Ecto neural progenitor cell (in vitro differentiated cells): ENCODE measurements around the gene LRRFIP1.
"Not testable (repeated sequence)": the region's sequence is repeated elsewhere in the genome, so short reads cannot be mapped to it uniquely, and the experiment has no call there.

ENCODE experiments used
- DNase-seq: peaks from one replicate; pipeline ENCODE4 v3.0.0-alpha.2; 2018; ENCODE audit warnings: low spot score

LRRFIP1 gene

DNA sequence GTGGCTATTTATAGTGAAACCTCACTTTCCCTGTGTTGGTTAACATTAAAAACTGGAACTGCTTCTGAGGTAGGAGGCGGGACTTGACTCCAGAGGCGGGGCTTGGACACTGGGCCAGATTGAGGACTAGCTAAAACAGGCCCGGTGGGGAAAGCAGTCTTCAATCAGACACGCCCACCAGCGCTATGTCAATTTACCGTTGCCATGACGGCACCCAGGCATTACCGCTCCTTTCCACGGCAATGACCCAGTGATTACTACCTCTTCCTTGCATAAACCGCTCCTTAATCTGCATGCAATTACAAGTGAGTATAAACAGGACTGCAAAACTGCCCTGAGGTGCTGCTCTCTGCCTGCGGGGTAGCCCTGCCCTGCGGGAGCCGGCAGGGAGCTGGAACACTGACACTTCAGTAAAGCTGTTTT lies 35.3 kb downstream of the LRRFIP1 start:
- DNase-seq: peak; percentile 88

- DNase-seq: no peak
Observed at GRCh38 chr2:237663517-237664110, 36.2 kb downstream of the LRRFIP1 start.

- no peak for DNase-seq
Observed at GRCh38 chr2:237664151-237664550, 36.8 kb downstream of the LRRFIP1 start.

GRCh38 chr2:237665713-237666143 lies 38.3 kb downstream of the LRRFIP1 start:
- DNase-seq: no peak

DNA sequence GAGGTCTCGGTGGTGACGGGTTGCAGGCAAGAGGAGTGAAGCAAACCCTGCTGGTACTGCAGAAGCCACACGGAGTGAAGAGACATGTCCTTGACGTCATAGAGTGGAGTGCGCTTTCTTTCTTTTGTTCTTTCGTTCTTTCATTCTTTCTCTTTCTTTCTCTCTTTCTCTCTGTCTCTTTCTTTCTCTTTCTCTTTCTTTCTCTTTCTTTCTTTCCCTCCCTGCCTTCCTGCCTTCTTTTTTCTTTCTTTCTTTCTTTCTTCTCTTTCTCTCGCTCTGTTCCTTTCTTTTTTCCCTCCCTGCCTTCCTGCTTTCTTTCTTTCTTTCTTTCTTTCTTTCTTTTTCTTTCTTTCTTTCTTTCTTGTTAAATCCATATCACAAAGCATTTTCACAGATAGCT lies 39.2 kb downstream of the LRRFIP1 start:
- no peak for DNase-seq

DNA sequence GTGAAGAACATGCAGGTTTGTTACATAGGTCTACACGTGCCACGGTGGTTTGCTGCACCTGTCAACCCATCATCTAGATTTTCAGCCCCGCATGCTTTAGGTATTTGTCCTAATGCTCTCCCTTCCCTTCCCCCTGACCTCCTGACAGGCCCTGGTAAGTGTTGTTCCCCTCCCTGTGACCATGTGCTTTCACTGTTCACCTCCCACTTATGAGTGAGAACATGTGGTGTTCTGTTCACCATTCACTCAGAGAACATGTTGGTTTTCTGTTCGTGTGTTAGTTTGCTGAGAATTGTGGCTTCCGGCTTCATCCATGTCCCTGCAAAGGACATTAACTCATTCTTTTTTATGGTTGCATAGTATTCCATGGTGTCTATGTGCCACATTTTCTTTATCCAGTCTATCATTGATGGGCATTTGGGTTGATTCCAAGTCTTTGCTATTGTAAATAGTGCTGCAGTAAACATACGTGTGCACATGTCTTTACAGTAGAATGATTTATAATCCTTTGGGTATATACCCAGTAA lies 39.7 kb downstream of the LRRFIP1 start:
- DNase-seq: not testable (repeated sequence)

DNA sequence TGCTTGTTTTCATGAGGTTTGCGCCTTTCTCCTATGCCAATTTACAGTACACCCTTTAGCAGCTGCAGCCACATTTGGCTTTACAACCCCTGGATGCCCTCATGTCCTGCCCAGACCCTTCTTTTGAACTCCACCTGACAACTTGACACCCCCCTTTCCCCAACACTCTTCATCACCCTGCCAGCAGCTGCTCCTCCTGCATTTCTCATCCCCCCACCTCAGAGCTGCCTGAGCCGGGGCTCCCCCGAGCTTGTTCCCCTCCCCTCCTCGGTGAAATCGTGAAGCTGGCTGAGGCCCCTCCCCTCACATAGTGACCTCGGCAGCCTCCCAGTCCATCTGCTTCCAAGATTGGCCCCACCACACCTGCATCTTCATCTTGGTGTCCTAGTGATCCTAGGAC lies 40.5 kb downstream of the LRRFIP1 start:
- no peak for DNase-seq

GRCh38 chr2:237668440-237668839 lies 41.1 kb downstream of the LRRFIP1 start:
- no peak for DNase-seq

DNA sequence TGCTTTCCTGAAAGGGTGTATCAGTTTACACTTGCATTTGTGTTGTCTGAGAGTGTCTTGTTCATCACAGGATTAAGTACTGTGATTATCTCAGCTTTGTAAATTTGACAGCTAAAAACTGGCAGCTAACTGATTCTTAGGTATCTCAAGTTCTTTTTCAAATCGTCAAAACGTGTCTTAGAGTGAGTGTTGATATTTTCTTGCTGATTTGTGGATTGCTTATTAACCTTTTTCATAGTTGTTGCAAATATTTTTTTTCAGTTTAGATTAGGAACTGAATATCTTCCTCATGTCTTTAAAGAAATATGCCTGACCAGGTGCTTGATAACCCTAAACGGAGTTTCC lies 41.9 kb downstream of the LRRFIP1 start:
- no peak for DNase-seq

DNA sequence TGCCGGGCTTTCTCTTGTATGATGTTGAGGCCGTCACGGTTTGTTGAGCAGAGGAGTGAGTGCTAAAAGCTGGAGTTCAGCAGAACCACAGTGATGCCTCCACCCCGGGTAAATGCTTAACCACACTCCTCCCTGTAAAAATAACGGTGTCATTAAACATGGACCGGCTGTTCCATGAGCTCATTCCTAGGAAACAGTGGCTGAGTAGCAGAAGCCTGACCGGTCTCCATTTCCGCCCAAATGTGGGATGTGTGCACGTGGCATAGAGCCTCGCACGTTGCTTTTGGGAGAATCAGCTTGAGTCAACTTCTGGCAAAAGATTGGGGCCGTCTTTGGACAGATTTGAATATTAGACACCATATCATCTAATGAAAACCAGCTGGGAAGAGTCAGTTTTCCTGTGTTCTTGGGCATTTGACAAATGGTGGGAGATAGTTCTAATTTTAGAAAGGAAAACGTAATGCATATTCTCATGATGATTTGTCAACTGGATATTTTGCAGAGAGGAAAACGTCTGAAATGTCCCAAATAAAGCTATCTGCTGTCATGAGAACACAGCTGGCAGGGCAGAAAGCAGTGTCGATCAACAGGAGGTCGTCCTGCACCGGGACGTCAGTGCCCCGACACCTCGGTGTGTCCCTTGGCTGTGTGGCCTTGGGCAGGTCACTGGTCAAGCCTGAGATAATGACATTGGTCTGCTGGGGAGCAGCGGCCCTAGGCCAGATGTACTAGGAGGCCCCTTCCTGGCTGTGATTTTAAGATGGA lies 42.4 kb downstream of the LRRFIP1 start:
- DNase-seq: peak; percentile 31

GRCh38 chr2:237670641-237671040 lies 43.3 kb downstream of the LRRFIP1 start:
- peak; percentile 37 for DNase-seq

DNA sequence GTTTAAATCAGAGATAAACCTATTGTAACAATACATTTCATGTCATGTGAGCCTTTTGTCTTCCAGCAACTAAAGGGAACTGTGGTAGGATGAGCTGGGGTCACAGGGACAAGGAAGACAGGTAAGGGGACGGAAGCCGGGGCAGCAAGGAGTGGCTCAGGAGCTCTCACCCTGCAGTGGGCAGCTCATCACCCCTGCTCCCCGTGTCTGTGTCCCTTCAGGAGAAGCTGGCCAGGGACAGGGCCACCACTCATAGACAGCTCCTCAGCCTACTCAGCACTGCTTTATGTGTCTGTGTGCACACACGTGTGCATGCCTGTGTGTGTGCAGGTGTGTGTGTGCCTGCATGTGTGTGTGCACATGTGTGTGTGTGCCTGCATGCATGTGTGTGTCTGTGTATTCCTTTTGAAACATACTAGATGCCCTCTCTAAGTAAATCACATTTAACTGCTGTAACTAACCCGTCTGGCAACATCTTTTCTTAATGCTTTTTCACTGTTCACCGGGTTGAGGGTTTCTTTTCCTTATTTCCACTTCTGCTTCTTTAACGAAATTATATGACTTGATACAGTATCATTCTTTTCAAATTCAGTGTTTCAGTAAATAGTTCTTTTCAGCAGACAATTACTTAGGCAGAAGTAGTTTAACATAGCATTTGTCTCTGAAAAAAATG lies 44.2 kb downstream of the LRRFIP1 start:
- no peak for DNase-seq

DNA sequence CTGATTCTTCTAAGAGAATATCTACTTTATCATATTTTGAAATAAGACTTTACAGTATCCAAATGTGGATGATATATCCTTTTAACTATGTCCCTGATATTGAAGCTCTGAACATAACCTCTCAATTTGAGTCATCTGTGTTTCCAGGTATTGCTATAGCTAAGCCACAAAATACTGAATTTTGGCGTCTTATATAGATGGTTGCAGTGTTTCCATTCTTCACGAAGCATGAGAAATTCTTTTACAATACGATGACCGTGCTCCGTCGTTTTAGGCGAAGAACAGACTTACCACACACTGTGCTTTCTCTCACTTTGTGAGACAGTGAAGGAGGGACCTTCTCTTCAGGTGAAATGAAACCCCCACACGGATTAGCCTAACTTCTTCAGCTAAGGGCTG lies 45.3 kb downstream of the LRRFIP1 start:
- no peak for DNase-seq

DNA sequence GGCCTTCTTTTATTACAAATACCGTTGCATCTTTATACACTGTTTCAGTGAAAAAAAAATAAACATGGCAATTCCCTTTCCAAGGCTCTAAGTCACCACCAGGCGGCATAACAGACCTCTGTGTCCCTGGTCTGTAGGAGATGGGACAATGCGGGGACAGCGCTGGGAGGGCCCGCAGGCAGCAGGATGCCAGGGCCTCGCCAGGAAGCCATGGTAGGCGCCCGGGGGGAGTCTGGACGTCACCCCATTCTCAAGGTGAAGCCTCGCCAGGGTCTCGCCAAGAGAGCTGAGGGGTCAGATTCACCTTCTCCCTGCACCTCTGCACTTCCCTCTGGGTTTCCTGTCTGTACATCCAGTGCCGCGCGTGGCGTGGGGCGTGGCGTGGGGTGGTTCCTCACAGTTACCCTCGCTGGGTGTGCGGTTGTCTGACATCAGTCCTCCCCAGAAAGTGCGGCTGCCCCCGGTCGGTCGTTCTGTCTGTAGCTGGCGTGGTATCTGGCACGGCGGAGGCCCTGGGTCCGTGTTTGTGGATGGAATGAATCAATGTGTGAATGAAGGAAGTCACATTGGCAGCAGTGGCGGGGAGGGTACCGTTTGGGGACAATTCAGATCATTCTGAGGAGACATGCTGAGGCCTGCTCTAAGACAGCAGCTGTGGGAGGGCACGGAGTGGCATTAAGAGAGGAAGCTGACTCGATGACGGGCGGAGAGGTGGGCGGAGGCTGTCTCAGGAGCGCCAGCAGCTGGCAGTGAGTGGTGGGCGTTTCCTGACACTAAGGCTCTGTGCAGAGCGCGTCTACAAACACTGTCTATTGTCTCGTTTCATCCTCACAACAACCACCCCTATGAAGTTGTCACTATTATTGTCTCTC lies 46.0 kb downstream of the LRRFIP1 start:
- DNase-seq: peak; percentile 73

DNA sequence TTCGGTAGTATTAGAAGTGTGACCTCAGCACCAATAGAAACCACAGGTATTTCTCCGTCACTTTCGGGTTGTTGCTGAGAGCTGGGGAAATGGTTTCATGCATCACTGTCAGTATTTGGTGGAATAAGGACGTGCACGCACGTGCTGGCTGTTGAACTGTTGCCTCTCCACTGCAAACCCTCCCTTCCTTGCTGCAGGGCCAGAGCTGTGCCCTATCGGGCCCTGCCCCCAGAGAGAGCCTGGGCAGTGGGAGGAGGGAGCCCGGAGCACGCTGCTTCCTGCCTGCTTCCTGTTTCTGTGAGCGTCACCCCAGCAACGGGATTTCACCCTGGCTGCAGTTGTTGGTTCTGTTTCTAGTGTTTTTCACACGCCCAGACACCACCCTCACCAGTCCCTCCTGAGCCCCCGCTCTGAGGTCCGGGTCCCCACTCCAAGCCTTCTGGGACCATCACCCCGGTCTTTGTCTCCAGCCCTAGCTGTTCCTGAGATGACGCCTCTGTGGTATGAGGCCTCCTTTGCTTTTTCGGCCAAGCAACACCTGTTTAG lies 47.4 kb downstream of the LRRFIP1 start:
- DNase-seq: no peak

GRCh38 chr2:237675316-237675715 lies 47.9 kb downstream of the LRRFIP1 start:
- no peak for DNase-seq

DNA sequence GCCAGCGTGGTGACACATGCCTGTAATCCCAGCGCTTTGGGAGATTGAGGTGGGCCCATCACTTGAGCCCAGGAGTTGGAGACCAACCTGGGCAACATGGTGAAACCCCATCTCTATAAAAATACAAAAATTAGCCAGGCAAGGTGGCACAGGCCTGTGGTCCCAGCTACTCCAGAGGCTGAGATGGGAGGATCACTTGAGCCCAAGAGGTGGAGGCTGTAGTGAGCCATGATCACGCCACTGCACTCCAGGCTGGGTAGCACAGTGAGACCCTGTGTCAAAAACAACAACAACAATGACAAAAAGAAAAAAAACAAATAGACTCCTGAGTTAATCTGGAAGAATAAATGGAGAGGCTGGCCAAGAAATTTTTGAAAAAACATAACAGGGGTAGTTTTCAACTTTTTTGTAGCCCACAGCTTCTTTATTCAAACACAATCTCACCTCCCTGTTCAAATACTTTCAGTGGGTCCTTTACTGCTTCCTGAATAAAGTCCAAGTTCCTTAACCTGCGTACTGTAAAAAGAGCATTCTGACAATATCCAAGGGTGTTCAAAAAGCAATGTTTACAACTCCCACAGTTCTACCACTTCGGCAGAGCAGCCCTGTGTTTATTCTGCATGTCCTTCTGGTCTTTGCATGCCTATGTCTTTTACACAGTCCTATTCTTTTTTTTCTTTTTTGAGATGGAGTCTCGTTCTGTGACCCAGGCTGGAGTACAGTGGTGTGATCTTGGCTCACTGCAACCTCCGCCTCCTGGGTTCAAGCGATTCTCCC lies 53.5 kb downstream of the LRRFIP1 start:
- DNase-seq: no peak

GRCh38 chr2:237682151-237682550 lies 54.8 kb downstream of the LRRFIP1 start:
- DNase-seq: no peak

GRCh38 chr2:237682856-237683670 lies 55.7 kb downstream of the LRRFIP1 start:
- no peak for DNase-seq

DNA sequence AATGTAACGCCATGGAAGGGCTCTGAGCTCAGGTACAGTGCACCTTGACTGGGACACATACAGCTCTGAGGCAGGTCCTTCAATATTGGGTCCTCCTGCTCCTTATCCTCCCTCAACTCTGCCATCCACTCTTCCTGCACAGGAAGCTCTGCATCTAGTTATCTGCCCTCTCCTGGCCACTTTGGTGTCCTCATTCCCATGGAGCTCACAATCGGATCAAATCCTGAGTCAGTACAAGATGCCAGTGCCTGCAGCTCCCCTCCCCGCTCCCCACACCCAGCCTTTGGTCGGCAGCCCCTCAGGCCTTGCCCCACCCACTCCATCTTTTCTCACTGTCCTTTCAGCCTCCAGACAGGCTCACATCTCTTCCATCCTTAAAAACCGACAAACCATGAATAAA lies 58.0 kb downstream of the LRRFIP1 start:
- no peak for DNase-seq
